SK-N-SH treated with all-trans-retinoic acid at 6 μM for 48 hours (cell line): ENCODE results near the gene ACTN1.

ENCODE experiments used
- ARNTL ChIP-seq: fragments of 450-650 bp; formaldehyde crosslinking; IDR thresholded peaks from 2 replicates; pipeline ENCODE4 v1.5.0; 2020; ENCODE audit warnings: low read depth, mild to moderate bottlenecking, moderate library complexity, borderline replicate concordance
- OSR1 ChIP-seq: fragments of 250-450 bp; sonication (Bioruptor Pico); IDR thresholded peaks from 2 replicates; pipeline ENCODE4 v1.8.0; 2022; ENCODE audit warnings: moderate library complexity, mild to moderate bottlenecking, inconsistent platforms
- SNAI2 ChIP-seq: fragments of 250-450 bp; sonication (Bioruptor Pico); IDR thresholded peaks from 2 replicates; pipeline ENCODE4 v1.5.0; 2020; ENCODE audit warnings: mild to moderate bottlenecking, moderate library complexity
- ZFP3 ChIP-seq: fragments of 250-450 bp; sonication (Bioruptor Pico); IDR thresholded peaks from 2 replicates; pipeline ENCODE4 v1.5.0; 2020; ENCODE audit warnings: mild to moderate bottlenecking, moderate library complexity
- ZFP30 ChIP-seq: fragments of 450-650 bp; formaldehyde crosslinking; IDR thresholded peaks from 2 replicates; pipeline ENCODE4 v1.5.0; 2022; ENCODE audit warnings: mild to moderate bottlenecking, moderate library complexity
- ZNF70 ChIP-seq: fragments of 450-650 bp; formaldehyde crosslinking; IDR thresholded peaks from 2 replicates; pipeline ENCODE4 v1.5.0; 2020; ENCODE audit warnings: mild to moderate bottlenecking, moderate library complexity
- TF ChIP-seq, protein P1 (sequence below): fragments of 250-450 bp; sonication (Bioruptor Pico); IDR thresholded peaks from 2 replicates; pipeline ENCODE4 v1.8.0; 2020; ENCODE audit warnings: mild to moderate bottlenecking, moderate library complexity, borderline replicate concordance

GRCh38 chr14:69005432-69006148 lies 26.5 kb upstream of the ACTN1 start:
- TF ChIP-seq OSR1 (CRISPR knock-in tag) (no peak), ARNTL (no peak), ZFP3 (CRISPR knock-in tag) (no peak), SNAI2 (CRISPR knock-in tag) (no peak), ZNF70 (no peak), ZFP30 (CRISPR knock-in tag) (no peak)
- TF ChIP-seq, protein P1, sequence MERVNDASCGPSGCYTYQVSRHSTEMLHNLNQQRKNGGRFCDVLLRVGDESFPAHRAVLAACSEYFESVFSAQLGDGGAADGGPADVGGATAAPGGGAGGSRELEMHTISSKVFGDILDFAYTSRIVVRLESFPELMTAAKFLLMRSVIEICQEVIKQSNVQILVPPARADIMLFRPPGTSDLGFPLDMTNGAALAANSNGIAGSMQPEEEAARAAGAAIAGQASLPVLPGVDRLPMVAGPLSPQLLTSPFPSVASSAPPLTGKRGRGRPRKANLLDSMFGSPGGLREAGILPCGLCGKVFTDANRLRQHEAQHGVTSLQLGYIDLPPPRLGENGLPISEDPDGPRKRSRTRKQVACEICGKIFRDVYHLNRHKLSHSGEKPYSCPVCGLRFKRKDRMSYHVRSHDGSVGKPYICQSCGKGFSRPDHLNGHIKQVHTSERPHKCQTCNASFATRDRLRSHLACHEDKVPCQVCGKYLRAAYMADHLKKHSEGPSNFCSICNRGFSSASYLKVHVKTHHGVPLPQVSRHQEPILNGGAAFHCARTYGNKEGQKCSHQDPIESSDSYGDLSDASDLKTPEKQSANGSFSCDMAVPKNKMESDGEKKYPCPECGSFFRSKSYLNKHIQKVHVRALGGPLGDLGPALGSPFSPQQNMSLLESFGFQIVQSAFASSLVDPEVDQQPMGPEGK (CRISPR knock-in tag): no peak
